GM21528 (cell line): ENCODE data around the gene PLEKHA4.
"Not testable (repeated sequence)": the region's sequence is repeated elsewhere in the genome, so short reads cannot be mapped to it uniquely, and the experiment has no call there.

ENCODE experiments used
- ATAC-seq: cut with Tn5 transposase; IDR thresholded peaks from one replicate; pipeline ENCODE4 v1.9.1; 2021; ENCODE audit warnings: mild to moderate bottlenecking, moderate library complexity; ENCODE audit not compliant: unreplicated experiment, low FRiP score

The PLEKHA4 gene

DNA sequence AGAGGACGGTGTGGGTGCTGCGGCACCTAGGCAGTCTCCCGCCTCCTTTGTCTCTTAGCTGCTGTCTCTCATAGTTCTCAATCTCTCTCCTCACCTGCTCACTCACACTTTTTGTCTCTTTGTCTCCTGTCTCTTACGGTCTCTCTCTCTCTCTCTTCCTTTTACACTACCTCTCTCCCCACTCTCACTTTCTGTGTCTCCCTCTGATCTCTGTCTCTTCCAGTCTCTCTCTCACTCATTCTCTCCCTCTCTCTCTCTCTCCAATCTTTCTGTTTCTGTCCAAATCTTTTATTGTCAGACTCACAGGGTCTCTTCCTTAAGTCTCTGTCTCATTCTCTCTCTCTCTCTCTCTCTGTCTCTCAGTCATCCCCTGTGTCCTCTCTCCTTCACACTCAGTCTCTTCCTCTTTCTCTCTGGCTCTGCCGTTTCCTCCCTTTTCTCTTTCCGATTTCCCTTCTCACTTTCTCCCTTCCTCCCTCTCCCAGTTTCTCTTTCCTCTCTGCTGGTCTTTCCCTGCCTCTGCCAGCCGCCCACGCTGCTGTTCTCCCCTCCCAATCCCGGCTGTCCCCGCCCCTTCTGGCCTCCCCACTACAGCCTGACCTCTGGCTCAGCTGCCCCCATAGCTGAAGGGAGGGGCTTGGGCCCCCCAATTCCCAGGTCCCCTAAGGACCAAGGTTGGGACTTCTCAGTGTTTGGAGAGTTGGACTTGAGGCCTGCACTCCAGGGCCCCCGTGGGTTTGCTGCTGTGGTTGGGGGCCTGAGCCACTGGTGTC is at the start of gene PLEKHA4:
Gene PLEKHA4 (minus strand): TSS at position 504 of the 773 bp plus-strand sequence. CDS start 997 bp downstream, outside the sequence.
- ATAC-seq: no peak

- ATAC-seq: no peak
These were observed 49.7 kb upstream of the PLEKHA4 start for GRCh38 chr19:48918071-48918470.

DNA sequence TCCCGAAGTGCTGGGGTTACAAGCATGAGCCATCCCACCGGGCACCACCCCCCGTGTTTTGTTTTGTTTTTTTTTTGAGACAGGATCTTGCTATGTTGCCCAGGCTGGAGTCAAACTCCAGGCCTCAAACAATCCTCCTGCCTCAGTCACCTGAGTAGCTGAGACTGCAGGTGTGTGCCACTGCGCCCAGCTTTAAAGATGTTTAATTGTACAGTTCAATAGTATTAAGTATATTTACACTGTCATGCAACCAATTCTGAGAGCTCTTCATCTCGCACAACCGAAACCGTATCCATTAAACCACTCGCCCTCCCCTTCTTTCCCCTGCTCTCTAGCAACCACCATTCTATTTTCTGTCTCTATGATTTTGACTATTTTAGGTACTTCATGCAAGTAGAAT is 47.3 kb upstream of the PLEKHA4 start:
- no peak for ATAC-seq

- ATAC-seq: no peak
These were observed 45.8 kb upstream of the PLEKHA4 start for GRCh38 chr19:48914181-48914580.

DNA sequence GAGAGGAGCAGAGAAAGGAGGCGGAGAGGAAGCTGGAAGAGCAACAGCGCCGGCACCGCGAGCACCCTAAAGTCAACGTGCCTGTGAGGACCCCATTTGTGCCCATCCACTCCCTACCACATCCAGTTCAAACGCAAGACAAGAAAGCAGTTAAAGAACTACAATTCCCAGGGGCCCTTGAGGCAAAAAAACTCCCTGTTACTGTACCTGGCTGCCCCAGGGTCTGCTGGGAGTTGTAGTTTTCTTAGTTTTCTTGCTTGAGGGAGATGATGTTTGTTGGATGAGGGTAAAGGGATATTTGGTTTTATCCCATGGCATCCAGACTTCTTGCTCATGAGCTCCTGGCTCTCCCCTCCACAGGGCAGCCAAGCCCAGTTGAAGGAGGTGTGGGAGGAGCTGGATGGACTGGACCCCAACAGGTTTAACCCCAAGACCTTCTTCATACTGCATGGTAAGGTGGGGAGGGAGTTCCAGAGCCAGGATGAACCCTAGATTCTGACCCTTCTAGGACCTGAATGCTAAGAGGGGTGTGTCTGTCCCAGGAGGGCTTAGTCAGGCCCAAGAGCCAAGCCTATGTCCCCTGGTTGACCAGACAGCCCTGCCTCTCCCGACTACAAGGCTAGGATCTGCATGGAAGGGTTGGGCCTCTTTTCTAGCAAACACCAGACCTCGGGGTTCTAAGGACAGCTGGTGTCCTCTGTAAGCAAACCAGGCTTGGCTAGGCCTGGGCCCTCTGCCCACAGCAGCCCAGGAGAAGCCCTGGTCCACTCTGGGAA is 44.9 kb upstream of the PLEKHA4 start:
- ATAC-seq: no peak

DNA sequence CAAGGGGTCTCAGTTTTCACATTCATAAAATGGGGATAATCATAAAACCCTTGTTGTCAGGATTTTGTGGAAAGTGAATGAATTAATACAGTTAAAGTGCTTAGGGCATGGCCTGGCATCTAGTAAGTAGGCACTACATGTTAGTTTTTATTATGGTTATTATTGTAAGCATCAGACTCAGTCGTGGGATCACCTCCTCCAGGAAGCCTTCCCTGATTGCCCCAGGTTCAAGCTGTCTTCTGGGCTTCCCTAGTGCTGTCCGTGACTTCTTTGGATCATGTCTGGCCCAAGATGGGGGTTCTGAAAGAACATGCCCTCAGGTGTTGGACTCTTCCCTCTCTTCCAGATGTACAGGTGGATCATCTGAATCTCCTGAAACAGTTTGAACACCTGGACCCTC is 42.4 kb upstream of the PLEKHA4 start:
- ATAC-seq: no peak

GRCh38 chr19:48909424-48910077 is 41.1 kb upstream of the PLEKHA4 start:
- not testable (repeated sequence) for ATAC-seq

DNA sequence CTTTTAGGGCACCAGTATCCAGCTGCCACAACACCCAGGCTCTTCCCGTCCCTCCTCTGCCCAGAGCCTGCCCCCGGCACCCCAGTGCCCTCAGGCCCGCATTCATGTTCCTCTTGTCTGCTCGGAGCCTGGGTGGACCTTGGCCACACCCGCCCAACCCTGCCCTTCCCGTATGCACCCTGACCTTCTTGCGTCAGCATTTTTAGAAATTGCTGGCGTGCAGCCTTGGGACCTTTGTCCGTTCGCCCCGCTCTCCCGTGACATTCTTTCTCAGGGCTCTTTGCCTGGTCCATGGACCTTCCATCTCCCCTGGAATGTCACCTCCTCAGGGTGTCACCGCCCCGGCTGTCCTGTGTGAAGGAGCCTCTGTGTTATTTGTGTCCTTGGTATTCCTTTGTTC is 39.3 kb upstream of the PLEKHA4 start:
- no peak for ATAC-seq

DNA sequence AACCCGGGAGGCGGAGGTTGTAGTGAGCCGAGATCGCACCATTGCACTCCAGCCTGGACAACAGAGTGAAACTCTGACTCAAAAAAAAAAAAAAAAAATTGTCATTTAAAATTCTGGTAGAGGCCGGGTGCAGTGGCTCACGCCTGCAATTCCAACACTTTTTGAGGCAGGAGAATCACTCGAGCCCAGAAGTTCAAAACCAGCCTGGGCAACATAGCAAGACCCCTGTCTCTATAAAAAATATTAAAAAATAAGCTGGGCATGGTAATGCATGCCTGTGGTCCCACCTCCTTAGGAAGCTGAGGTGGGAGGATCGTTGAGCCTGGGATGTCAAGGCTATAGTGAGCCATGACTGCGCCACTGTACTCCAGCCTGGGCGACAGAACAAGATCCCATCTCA is 37.9 kb upstream of the PLEKHA4 start:
- ATAC-seq: no peak

DNA sequence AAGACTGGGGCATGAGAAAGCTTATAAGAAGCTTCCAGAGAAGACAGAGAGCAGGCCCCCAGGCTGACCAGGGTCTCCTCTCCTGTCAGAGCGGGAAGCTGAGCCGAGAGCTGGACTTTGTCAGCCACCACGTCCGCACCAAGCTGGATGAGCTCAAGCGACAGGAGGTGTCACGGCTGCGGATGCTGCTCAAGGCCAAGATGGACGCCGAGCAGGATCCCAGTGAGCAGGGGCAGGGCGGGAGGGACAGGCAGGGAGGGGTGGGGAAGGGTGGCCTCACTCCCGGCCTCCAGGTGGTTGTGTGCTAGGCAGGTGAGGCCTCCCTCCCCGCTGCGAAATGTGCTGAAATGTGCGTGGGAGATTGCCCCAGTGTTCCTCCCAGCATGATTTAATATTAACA is 37.2 kb upstream of the PLEKHA4 start:
- ATAC-seq: no peak

GRCh38 chr19:48903788-48904187 is 35.4 kb upstream of the PLEKHA4 start:
- ATAC-seq: not testable (repeated sequence)

DNA sequence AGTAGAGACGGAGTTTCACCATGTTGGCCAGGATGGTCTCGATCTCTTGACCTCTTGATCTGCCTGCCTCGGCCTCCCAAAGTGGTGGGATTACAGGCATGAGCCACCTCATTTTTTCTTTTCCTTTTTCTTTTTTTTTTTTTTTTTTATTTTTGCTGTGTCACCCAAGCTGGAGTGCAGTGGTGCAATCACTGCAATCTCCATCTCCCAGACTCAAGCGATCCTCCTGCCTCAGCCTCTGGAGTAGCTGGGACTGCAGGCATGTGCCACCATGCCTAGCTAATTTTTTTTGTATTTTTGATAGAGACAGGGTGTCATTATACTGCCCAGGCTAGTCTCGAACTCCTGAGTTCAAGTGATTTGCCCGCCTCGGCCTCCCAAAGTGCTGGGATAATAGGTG is 33.9 kb upstream of the PLEKHA4 start:
- ATAC-seq: not testable (repeated sequence)

DNA sequence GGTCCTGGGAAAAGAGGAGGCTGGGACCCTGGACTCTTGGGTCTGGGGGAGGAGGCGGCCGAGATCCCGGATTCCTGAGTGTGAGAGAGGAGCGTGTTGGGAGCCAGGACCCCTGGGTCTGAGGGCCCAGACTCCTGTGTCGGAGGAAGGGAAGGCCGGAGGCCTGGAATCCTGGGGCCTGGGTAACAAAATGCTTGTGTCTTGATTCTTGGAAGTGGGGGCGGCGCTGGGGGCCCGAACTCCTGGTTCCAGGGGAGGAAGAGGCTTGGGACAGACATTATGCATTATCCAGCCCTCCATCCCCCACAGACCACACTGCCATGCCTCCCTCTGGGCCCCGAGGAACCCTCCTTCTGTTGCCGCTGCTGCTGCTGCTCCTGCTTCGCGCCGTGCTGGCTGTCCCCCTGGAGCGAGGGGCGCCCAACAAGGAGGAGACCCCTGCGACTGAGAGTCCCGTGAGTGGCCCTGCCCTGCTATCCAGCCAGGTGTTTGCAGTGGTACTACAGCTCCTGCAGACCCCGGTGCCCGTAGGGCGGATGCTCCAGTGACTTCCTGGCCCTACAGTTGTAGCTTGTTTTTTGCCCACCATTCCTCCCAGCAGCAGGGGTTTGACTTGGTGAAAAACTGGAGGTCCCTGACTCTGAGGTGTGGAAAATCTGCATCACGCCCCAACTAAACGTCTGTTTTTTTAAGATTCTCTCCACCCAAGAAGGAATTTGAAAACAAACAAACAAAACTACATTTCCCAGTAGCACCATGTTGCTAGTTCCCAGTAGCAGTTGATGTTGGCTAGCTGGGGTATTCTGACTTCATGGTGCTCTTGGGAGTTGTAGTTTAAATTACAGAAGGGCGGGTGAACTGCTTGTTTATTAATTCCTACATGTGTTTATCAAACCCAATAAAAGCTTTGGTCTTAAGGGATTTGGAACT is 32.3 kb upstream of the PLEKHA4 start:
- no peak for ATAC-seq

- no peak for ATAC-seq
These were observed 31.5 kb upstream of the PLEKHA4 start, which contains the start of gene NUCB1 for GRCh38 chr19:48899781-48900476. Gene NUCB1, plus strand, starts transcription at chr19:48900312. Its CDS starts 485 bp downstream, at chr19:48900797.

DNA sequence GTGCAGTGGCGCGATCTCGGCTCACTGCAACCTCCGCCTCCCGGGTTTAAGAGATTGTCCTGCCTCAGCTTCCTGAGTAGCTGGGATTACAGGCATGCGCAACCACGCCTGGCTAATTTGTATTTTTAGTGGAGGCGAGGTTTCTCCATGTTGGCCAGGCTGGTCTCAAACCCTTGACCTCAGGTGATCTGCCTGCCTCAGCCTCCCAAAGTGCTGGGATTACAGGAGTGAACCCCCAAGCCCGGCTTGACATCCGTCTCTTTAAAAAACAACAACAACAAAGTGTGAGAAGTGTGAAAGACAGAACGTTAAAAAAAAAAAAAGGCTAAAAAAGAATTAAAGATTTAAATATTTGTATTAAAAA is 31.0 kb upstream of the PLEKHA4 start:
- ATAC-seq: not testable (repeated sequence)

- ATAC-seq: no peak
These were observed 28.8 kb upstream of the PLEKHA4 start for GRCh38 chr19:48897181-48897580.

GRCh38 chr19:48896191-48896720 is 27.8 kb upstream of the PLEKHA4 start:
- no peak for ATAC-seq

- ATAC-seq: no peak
These were observed 26.8 kb upstream of the PLEKHA4 start for GRCh38 chr19:48895226-48895625.

- ATAC-seq: no peak
These were observed 22.1 kb upstream of the PLEKHA4 start for GRCh38 chr19:48890551-48890950.
